Immature natural killer cell (primary cell): ENCODE results near the gene RNF181. TPM values are rescaled to one million over a fixed set of nuclear protein-coding genes. Genes with fewer than 3 reads are reported as not detected.

ENCODE experiments used
- DNase-seq, 3 donors: peaks; one replicate each; pipeline ENCODE4 v3.0.0; 2022; ENCODE audit warnings: mixed read lengths in 1 of 3
- H3K27ac Mint-ChIP-seq, 6 donors: one replicate each; pipeline ENCODE4 v1.8.0; 2020; ENCODE audit warnings: mixed read lengths in 6 of 6, mild to moderate bottlenecking in 5 of 6, inconsistent platforms in 4 of 6, moderate library complexity in 3 of 6
- H3K27me3 Mint-ChIP-seq, 3 donors: one replicate each; pipeline ENCODE4 v1.8.0; 2020 to 2021; ENCODE audit warnings: low read depth in 3 of 3, mild to moderate bottlenecking in 3 of 3, mixed read lengths in 3 of 3, moderate library complexity in 3 of 3, inconsistent platforms in 1 of 3
- H3K36me3 Mint-ChIP-seq, 3 donors: one replicate each; pipeline ENCODE4 v1.8.0; 2020; ENCODE audit warnings: mixed read lengths in 3 of 3, inconsistent platforms in 2 of 3, mild to moderate bottlenecking in 2 of 3
- H3K4me1 Mint-ChIP-seq, 2 donors: one replicate each; pipeline ENCODE4 v1.8.0; 2020; ENCODE audit warnings: inconsistent platforms in 2 of 2, mild to moderate bottlenecking in 2 of 2, mixed read lengths in 2 of 2, moderate library complexity in 1 of 2
- H3K4me3 Mint-ChIP-seq, 5 donors: one replicate each; pipeline ENCODE4 v1.8.0; 2020; ENCODE audit warnings: mild to moderate bottlenecking in 5 of 5, mixed read lengths in 5 of 5, inconsistent platforms in 3 of 5, moderate library complexity in 3 of 5
- H3K9me3 Mint-ChIP-seq, 6 donors: one replicate each; pipeline ENCODE4 v1.8.0; 2020; ENCODE audit warnings: mild to moderate bottlenecking in 6 of 6, mixed read lengths in 6 of 6, inconsistent platforms in 4 of 6, moderate library complexity in 3 of 6
- polyA plus RNA-seq, 3 donors: library from polyadenylated mRNA; unstranded; fragments of 300-500 nt; fragmentation: Illumina TruSeq; gene quantifications; one replicate each; pipeline ENCODE4 v1.2.3, GENCODE V29; 2021

RNF181 gene
- 100 to 1,000 TPM; 224 to 326 (median 256) TPM for polyA plus RNA-seq

DNA sequence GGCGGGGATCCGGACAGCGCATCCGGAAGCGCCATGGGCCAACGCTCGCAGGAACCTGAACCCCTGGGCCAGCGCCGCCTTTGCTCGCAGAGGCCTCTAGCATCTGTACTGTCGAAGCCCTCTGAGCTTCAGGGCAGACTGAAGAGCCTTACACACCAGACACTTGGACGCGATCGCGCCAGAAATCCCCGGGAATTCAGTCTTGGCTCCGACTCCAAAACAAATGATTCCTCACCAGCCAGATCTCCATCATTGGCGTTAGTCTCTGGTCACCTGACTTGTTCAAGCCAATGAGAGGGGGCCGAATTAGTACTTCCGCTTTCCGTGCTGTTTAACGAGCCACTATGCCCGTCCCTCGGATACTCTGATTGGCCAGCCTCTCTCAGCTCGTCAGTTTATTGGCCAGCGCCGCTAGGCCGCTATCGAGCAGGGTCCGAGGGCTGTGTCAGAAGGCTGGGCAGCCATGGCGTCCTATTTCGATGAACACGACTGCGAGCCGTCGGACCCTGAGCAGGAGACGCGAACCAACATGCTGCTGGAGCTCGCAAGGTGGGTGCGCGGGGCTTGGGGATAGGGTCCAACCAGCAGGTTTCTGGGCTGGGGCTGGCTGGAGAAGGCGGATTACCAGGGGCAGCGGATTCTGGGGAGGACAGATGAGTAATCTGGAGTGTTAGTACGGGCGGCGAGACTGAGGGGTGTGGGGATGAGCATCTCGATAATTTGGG lies at the start of gene RNF181:
Gene RNF181, plus strand, starts transcription at position 445 of the 725 bp plus-strand sequence. Its CDS starts 19 bp downstream, at position 464.
- DNase-seq = peak; percentile 89 to 91 (median 91)
- Mint-ChIP-seq H3K4me1 (peaks cover 32 to 33% of the 10 kb centered on the region in 2 donors), H3K27ac (peak within 1 kb of the TSS; percentile 91 to 97 (median 96)), H3K36me3 (no peaks in the 10 kb centered on the region), H3K9me3 (no peaks in the 10 kb centered on the region), H3K27me3 (peaks cover 0 to 9% (median 4%) of the 10 kb centered on the region in 3 donors), H3K4me3 (peak within 1 kb of the TSS; percentile 95 to 99 (median 98))

DNA sequence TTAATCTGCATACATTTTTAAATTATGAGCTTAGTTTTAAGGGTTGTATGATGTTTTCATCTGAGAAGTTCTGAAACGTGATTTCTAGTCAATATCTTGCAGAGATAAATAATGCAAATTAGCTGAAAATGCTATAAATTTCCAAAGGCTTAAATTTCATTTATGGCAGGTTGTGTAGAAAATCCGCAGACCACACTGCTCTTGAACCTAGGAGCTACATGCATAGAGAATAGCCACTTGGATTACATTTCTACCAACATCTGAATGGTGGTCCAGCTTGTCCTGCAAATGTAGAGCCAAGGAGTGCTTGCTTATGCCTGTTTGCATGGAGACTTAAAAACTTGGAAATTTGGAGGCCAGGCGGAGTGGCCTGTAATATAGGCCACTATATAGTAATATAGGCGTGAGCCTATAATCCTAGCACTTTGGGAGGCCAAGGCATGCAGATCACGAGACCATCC lies 49.7 kb upstream of the RNF181 start:
- peak overlapping the region in 1 of 6 donors; percentile 12 for H3K27ac Mint-ChIP-seq
- peaks cover 16 to 32% (median 22%) of the 10 kb centered on the region in 3 donors for H3K36me3 Mint-ChIP-seq
- no peak overlapping the region for H3K4me3 Mint-ChIP-seq
- DNase-seq = no peak
- H3K9me3 Mint-ChIP-seq = no peaks in the 10 kb centered on the region
- peaks cover 2 to 4% (median 3%) of the 10 kb centered on the region in 3 donors for H3K27me3 Mint-ChIP-seq
- H3K4me1 Mint-ChIP-seq = peaks cover 10 to 15% of the 10 kb centered on the region in 2 donors

- Mint-ChIP-seq H3K36me3 (peaks cover 18 to 37% (median 25%) of the 10 kb centered on the region in 3 donors), H3K27me3 (peaks cover 2 to 4% (median 3%) of the 10 kb centered on the region in 3 donors), H3K4me3 (no peak overlapping the region), H3K9me3 (no peaks in the 10 kb centered on the region), H3K4me1 (peaks cover 3 to 5% of the 10 kb centered on the region in 2 donors), H3K27ac (peak overlapping the region in 4 of 6 donors; percentile 3 to 39 (median 15))
- DNase-seq = no peak
Observed at GRCh38 chr2:85547089-85547858, 48.3 kb upstream of the RNF181 start.

- H3K27me3 Mint-ChIP-seq = peaks cover 2 to 3% (median 2%) of the 10 kb centered on the region in 3 donors
- no peaks in the 10 kb centered on the region for H3K9me3 Mint-ChIP-seq
- H3K27ac Mint-ChIP-seq = peak overlapping the region in 1 of 6 donors; percentile 16
- no peak overlapping the region for H3K4me3 Mint-ChIP-seq
- DNase-seq = no peak
- peaks cover 3 to 6% of the 10 kb centered on the region in 2 donors for H3K4me1 Mint-ChIP-seq
- peaks cover 11 to 30% (median 19%) of the 10 kb centered on the region in 3 donors for H3K36me3 Mint-ChIP-seq
Observed at GRCh38 chr2:85547859-85548607, 47.5 kb upstream of the RNF181 start.

- no peak for DNase-seq
- H3K27ac Mint-ChIP-seq = peak overlapping the region in 2 of 6 donors; percentile 10 to 16
- no peak overlapping the region for H3K4me3 Mint-ChIP-seq
- H3K9me3 Mint-ChIP-seq = no peaks in the 10 kb centered on the region
- H3K4me1 Mint-ChIP-seq = peaks cover 3 to 6% of the 10 kb centered on the region in 2 donors
- H3K27me3 Mint-ChIP-seq = peaks cover 2 to 3% (median 2%) of the 10 kb centered on the region in 3 donors
- peaks cover 7 to 29% (median 15%) of the 10 kb centered on the region in 3 donors for H3K36me3 Mint-ChIP-seq
Observed at GRCh38 chr2:85548608-85548900, 47.0 kb upstream of the RNF181 start.

GRCh38 chr2:85549095-85549494 lies 46.5 kb upstream of the RNF181 start:
- DNase-seq = no peak
- Mint-ChIP-seq H3K4me3 (no peak overlapping the region), H3K27me3 (peaks cover 2 to 3% (median 2%) of the 10 kb centered on the region in 3 donors), H3K27ac (no peak overlapping the region), H3K36me3 (peaks cover 4 to 28% (median 15%) of the 10 kb centered on the region in 3 donors), H3K9me3 (no peaks in the 10 kb centered on the region), H3K4me1 (peaks cover 3 to 6% of the 10 kb centered on the region in 2 donors)

GRCh38 chr2:85549826-85550225 lies 45.7 kb upstream of the RNF181 start:
- Mint-ChIP-seq H3K9me3 (no peaks in the 10 kb centered on the region), H3K27me3 (peaks cover 1 to 3% (median 2%) of the 10 kb centered on the region in 3 donors), H3K36me3 (peaks cover 0 to 28% (median 18%) of the 10 kb centered on the region in 3 donors), H3K4me1 (peaks cover 3 to 6% of the 10 kb centered on the region in 2 donors), H3K27ac (no peak overlapping the region), H3K4me3 (no peak overlapping the region)
- DNase-seq = no peak

DNA sequence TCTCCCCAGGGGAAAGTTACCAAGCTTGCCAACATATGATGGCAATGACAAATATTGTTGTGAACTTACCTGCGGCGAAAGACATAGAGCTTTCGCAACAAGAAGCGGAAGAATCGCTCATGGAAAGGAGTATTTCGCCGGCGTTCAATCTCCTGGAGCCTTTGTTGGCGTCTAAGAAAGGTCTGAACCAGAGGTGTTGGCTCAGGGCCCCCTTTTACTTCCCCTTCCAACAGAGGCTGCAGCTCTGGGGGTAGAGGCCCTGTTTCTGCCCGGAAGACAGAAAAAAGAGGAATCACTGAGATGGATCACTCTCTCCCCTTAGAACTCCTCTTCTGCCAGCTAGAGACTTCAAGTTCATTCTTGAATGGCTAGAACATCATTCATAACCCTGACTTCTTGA lies 45.1 kb upstream of the RNF181 start:
- no peak overlapping the region for H3K27ac Mint-ChIP-seq
- peaks cover 3 to 6% of the 10 kb centered on the region in 2 donors for H3K4me1 Mint-ChIP-seq
- no peak overlapping the region for H3K4me3 Mint-ChIP-seq
- DNase-seq = no peak
- H3K27me3 Mint-ChIP-seq = peaks cover 0 to 3% (median 2%) of the 10 kb centered on the region in 3 donors
- no peaks in the 10 kb centered on the region for H3K9me3 Mint-ChIP-seq
- peaks cover 0 to 28% (median 19%) of the 10 kb centered on the region in 3 donors for H3K36me3 Mint-ChIP-seq

- Mint-ChIP-seq H3K27ac (peak overlapping the region in 2 of 6 donors; percentile 1 to 9), H3K9me3 (no peaks in the 10 kb centered on the region), H3K4me1 (peaks cover 3 to 6% of the 10 kb centered on the region in 2 donors), H3K27me3 (peaks cover 0 to 3% (median 0%) of the 10 kb centered on the region in 3 donors), H3K4me3 (no peak overlapping the region), H3K36me3 (peaks cover 0 to 29% (median 19%) of the 10 kb centered on the region in 3 donors)
- peak; percentile 81 to 85 (median 81) for DNase-seq
Observed at GRCh38 chr2:85551698-85552678, 43.6 kb upstream of the RNF181 start.

GRCh38 chr2:85553184-85553583 lies 42.4 kb upstream of the RNF181 start:
- no peak for DNase-seq
- Mint-ChIP-seq H3K36me3 (peaks cover 0 to 34% (median 19%) of the 10 kb centered on the region in 3 donors), H3K4me3 (no peak overlapping the region), H3K4me1 (peaks cover 3 to 6% of the 10 kb centered on the region in 2 donors), H3K9me3 (no peaks in the 10 kb centered on the region), H3K27me3 (no peaks in the 10 kb centered on the region), H3K27ac (no peak overlapping the region)

DNA sequence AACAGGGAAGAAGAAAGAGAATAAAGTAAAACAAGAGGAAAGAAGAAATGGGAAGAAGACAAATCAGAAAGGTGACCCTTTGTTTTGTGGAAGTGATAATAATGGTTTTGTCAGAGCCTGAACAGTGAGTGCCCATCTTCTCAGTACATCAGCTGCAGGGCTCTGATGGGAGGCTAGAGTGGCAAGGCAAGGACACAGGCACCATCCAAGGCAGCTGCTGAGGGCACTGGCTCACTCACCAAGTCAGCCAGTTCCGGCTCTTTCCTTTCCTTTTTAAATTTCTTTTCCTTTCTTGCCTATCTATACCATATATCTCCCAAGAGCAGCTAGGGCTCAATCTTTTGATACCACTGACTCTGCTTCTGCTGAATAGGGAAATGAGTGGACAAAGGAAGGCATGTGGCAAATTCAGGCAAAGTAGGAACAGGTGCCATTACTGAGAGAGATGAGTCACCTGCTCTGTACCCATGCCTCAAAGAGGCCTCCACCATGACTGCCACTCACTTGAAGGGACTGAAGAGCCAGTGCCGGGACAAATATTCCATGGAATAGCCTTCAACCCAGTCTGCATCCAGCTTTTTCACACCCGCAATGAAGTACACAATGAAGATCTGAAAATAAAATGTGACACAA lies 40.4 kb upstream of the RNF181 start:
- DNase-seq = no peak
- peaks cover 13 to 14% of the 10 kb centered on the region in 2 donors for H3K4me1 Mint-ChIP-seq
- H3K9me3 Mint-ChIP-seq = no peaks in the 10 kb centered on the region
- no peak overlapping the region for H3K4me3 Mint-ChIP-seq
- H3K27me3 Mint-ChIP-seq = no peaks in the 10 kb centered on the region
- H3K36me3 Mint-ChIP-seq = peaks cover 0 to 31% (median 19%) of the 10 kb centered on the region in 3 donors
- H3K27ac Mint-ChIP-seq = peak overlapping the region in 2 of 6 donors; percentile 4 to 23

DNA sequence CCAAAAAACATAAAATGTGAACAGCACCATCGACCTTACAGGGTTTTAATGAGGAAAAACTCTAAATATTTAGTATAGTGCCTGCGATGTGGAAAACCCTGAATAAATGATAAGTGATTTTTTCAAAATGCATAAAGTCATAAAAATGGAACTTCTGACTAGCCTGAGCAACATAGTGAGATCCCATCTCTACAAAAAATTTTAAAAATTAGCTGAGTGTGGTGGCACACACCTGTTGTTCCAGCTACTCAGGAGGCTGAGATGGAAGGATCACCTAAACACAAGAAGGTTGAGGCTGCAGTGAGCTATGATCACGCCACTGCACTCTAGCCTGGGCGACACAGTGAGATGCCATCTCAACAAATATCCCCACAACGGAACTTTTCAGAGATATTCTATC lies 38.4 kb upstream of the RNF181 start:
- H3K27ac Mint-ChIP-seq = no peak overlapping the region
- peaks cover 0 to 20% (median 6%) of the 10 kb centered on the region in 3 donors for H3K36me3 Mint-ChIP-seq
- H3K4me1 Mint-ChIP-seq = peaks cover 26 to 28% of the 10 kb centered on the region in 2 donors
- H3K9me3 Mint-ChIP-seq = no peaks in the 10 kb centered on the region
- no peak for DNase-seq
- peaks cover 2 to 5% (median 5%) of the 10 kb centered on the region in 3 donors for H3K27me3 Mint-ChIP-seq
- no peak overlapping the region for H3K4me3 Mint-ChIP-seq
